Middle frontal gyrus (tissue), 1 donor: Measurements from ENCODE around the gene ERBB3.
A peak's percentile ranks its signal among the peaks of the same experiment; 100 is the strongest.
"Not testable (repeated sequence)": the region's sequence is repeated elsewhere in the genome, so short reads cannot be mapped to it uniquely, and the experiment has no call there.

Experiments used
- DNase-seq: peaks from one replicate; pipeline ENCODE4 v3.0.0-alpha.2; 2015; ENCODE audit warnings: low spot score; ENCODE audit errors: extremely low spot score

Gene ERBB3

GRCh38 chr12:56110571-56110970 lies 30.6 kb downstream of the ERBB3 start:
- no peak for DNase-seq

- no peak for DNase-seq
Measured at GRCh38 chr12:56114084-56114483, 34.1 kb downstream of the ERBB3 start.

GRCh38 chr12:56115329-56115728 lies 35.4 kb downstream of the ERBB3 start:
- DNase-seq: no peak

GRCh38 chr12:56116267-56117081 lies 36.5 kb downstream of the ERBB3 start, which contains the start of gene RPL41:
TSS of gene RPL41 (plus strand) at chr12:56116633.
- DNase-seq: peak; percentile 94

- DNase-seq: not testable (repeated sequence)
Measured at GRCh38 chr12:56117082-56117706, 37.2 kb downstream of the ERBB3 start.

GRCh38 chr12:56117778-56118687 lies 38.1 kb downstream of the ERBB3 start, which contains the start of gene ZC3H10:
TSS of gene ZC3H10 (plus strand) at chr12:56118266. CDS start at chr12:56120563, 2,297 bp downstream.
- DNase-seq: peak; percentile 97

GRCh38 chr12:56118688-56119357 lies 38.9 kb downstream of the ERBB3 start:
- no peak for DNase-seq

- peak; percentile 43 for DNase-seq
Measured at GRCh38 chr12:56119361-56119796, 39.4 kb downstream of the ERBB3 start.

GRCh38 chr12:56120158-56120846 lies 40.3 kb downstream of the ERBB3 start:
- DNase-seq: no peak

GRCh38 chr12:56121204-56121870 lies 41.4 kb downstream of the ERBB3 start:
- no peak for DNase-seq

GRCh38 chr12:56122637-56123036 lies 42.7 kb downstream of the ERBB3 start:
- no peak for DNase-seq

- no peak for DNase-seq
Measured at GRCh38 chr12:56124133-56124532, 44.2 kb downstream of the ERBB3 start.

GRCh38 chr12:56126732-56127239 lies 46.8 kb downstream of the ERBB3 start:
- DNase-seq: no peak

GRCh38 chr12:56127485-56127887 lies 47.5 kb downstream of the ERBB3 start:
- no peak for DNase-seq

- peak; percentile 96 for DNase-seq
Measured at GRCh38 chr12:56127888-56128669, 48.1 kb downstream of the ERBB3 start, which contains the start of gene ESYT1. TSS of gene ESYT1 (plus strand) at chr12:56128267. CDS start at chr12:56128320, 53 bp downstream.

GRCh38 chr12:56128670-56129205 lies 48.8 kb downstream of the ERBB3 start:
- DNase-seq: no peak

GRCh38 chr12:56129206-56129941 lies 49.4 kb downstream of the ERBB3 start:
- no peak for DNase-seq
